ENCODE results near the gene TRPC3.

DNA sequence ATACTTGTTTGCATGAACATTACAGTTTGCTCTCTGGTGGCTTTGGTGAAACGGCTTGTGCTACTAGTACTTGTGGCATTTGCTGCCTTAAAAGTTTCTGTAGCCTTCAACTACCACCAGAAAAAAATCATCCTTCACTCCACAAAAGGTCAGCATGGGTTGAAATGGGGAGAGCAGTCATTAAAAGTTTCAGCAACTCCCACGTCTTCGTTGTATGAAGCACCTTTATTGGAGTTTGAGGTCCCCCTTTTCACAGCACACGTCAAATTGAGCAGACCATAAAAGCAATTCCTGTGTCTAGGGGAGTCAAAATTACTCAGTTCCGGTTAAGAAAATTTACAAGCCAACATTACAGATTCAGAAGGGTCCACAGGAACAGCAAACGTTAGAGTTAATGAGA, 105.2 kb downstream of the TRPC3 start:
- TF ChIP-seq CTCF (conservative IDR thresholded peaks at IDR 0.05 in 1 of 2, IDR thresholded peaks at IDR 0.05 in 1 of 2; ENCODE audit: low read depth in 1 of 2, low read length in 2 of 2) (no peak), EZH2 (IDR thresholded peaks at IDR 0.05; ENCODE audit: low read length, missing control alignments) (no peak)
